Measurements from ENCODE around the gene PILRB. TPM values are rescaled to one million over a fixed set of nuclear protein-coding genes. Genes with fewer than 3 reads are reported as not detected.
A peak's percentile ranks its signal among the peaks of the same experiment; 100 is the strongest.

The PILRB gene
- total RNA-seq, 1 experiment from 2014 or later = 60.2 TPM

DNA sequence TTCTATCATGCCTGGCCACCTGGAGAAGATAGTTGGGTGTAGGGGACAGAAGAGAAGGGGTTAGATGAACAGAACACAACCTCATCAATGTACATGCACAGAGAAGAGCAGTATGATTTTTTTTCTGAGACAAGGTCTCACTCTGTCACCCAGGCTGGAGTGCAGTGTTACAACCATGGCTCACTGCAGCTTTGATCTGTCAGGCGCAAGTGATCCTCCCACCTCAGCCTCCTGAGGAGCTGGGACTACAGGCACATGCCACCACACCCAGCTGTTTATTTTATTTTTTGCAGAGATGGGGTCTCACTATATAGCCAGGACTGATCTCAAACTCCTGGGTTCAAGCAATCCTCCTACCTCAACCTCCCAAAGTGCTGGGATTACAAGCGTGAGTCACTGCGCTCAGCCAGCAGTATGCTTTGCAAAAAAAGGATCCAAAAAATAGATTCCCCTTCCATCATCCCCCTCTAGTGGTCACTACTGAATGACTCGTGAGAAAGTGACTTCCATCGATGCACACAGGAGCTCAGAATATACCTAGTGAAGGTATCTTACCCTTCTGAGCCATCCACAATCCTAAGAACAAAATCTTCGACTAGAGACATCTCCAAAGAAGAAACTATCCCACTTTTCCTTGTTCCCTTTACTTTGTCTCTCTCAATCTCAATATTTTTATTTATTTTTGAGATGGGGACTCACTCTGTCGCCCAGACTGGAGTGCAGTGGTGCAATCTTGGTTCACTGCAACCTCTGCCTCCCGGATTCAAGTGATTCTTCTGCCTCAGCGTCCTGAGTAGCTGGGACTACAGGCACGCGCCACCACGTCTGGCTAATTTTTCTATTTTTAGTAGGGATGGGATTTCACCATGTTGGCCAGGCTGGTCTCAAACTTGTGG is 49.6 kb downstream of the PILRB start:
- RAD21 ChIA-PET (ENCODE audit: low non-redundant PET in 1 of 2, low total read pairs in 2 of 2, uncharacterized antibody in 2 of 2, unreplicated experiment in 2 of 2) = interaction anchor here (0.6 to 1.3 kb wide), 5 partner anchors 29 to 325 kb away, joined by 3 to 7 read pairs (median 3); no protein-coding TSS in a partner anchor
- no peaks in the 10 kb centered on the region for H4K20me1 ChIP-seq (ENCODE audit: insufficient read depth)
- intact Hi-C loops (cut with micrococcal nuclease) = loop anchor here (2.0 to 10.0 kb wide), 2 partner anchors 213 to 275 kb away; no protein-coding TSS in a partner anchor
- TF ChIP-seq, protein P1, sequence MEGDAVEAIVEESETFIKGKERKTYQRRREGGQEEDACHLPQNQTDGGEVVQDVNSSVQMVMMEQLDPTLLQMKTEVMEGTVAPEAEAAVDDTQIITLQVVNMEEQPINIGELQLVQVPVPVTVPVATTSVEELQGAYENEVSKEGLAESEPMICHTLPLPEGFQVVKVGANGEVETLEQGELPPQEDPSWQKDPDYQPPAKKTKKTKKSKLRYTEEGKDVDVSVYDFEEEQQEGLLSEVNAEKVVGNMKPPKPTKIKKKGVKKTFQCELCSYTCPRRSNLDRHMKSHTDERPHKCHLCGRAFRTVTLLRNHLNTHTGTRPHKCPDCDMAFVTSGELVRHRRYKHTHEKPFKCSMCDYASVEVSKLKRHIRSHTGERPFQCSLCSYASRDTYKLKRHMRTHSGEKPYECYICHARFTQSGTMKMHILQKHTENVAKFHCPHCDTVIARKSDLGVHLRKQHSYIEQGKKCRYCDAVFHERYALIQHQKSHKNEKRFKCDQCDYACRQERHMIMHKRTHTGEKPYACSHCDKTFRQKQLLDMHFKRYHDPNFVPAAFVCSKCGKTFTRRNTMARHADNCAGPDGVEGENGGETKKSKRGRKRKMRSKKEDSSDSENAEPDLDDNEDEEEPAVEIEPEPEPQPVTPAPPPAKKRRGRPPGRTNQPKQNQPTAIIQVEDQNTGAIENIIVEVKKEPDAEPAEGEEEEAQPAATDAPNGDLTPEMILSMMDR (IDR thresholded peaks at IDR 0.05 in 2 of 3, conservative IDR thresholded peaks at IDR 0.05 in 1 of 3; ENCODE audit: borderline replicate concordance in 1 of 3, insufficient read depth in 1 of 3, low read depth in 2 of 3, low read length in 2 of 3) = peak; percentile 70 to 76 (median 73)
- TF ChIP-seq, protein P2, sequence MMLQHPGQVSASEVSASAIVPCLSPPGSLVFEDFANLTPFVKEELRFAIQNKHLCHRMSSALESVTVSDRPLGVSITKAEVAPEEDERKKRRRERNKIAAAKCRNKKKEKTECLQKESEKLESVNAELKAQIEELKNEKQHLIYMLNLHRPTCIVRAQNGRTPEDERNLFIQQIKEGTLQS (IDR thresholded peaks at IDR 0.05) = no peak
- TF ChIP-seq JUND (IDR thresholded peaks at IDR 0.05) = peak; percentile 27; the same call in 1 of the 2 replicates
- TF ChIP-seq, protein P3, sequence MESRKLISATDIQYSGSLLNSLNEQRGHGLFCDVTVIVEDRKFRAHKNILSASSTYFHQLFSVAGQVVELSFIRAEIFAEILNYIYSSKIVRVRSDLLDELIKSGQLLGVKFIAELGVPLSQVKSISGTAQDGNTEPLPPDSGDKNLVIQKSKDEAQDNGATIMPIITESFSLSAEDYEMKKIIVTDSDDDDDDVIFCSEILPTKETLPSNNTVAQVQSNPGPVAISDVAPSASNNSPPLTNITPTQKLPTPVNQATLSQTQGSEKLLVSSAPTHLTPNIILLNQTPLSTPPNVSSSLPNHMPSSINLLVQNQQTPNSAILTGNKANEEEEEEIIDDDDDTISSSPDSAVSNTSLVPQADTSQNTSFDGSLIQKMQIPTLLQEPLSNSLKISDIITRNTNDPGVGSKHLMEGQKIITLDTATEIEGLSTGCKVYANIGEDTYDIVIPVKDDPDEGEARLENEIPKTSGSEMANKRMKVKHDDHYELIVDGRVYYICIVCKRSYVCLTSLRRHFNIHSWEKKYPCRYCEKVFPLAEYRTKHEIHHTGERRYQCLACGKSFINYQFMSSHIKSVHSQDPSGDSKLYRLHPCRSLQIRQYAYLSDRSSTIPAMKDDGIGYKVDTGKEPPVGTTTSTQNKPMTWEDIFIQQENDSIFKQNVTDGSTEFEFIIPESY (IDR thresholded peaks at IDR 0.05; ENCODE audit: extremely low read depth, insufficient replicate concordance, low read length) = no peak
- TF ChIP-seq EZH2phosphoT487 (IDR thresholded peaks at IDR 0.05; ENCODE audit: borderline replicate concordance) = no peak
- peak; percentile 87 for TF ChIP-seq RAD21 (IDR thresholded peaks at IDR 0.05; ENCODE audit: low read depth)
- H3K36me3 ChIP-seq (ENCODE audit: control insufficient read depth in 1 of 2, insufficient read depth in 2 of 2, low read length in 2 of 2) = no peaks in the 10 kb centered on the region
- H3K27ac ChIP-seq (ENCODE audit: low read depth, low read length) = no peak overlapping the region
- POLR2A ChIA-PET = interaction anchor here (1.0 to 1.3 kb wide), 2 partner anchors 21 to 849 kb away, joined by 3 to 7 read pairs; partner anchors contain the start of genes ZCWPW1 and ZNF655
- peaks cover 10% of the 10 kb centered on the region; the same call in 1 of the 2 replicates for H3K27me3 ChIP-seq (ENCODE audit: insufficient read depth, low read length)
- H3K4me1 ChIP-seq (ENCODE audit: control insufficient read depth in 1 of 2, insufficient read depth in 2 of 2, low read length in 2 of 2) = peaks cover 0 to 6% of the 10 kb centered on the region in 2 experiments; a peak in 1 of 4 replicates
- no peaks in the 10 kb centered on the region for H3K9me3 ChIP-seq (ENCODE audit: control insufficient read depth in 1 of 2, insufficient read depth in 1 of 2, low read depth in 1 of 2, low read length in 2 of 2)
- peak; percentile 58 for DNase-seq (ENCODE audit: low read depth, low spot score)
- H3K9ac ChIP-seq (ENCODE audit: low read length) = no peak overlapping the region
- peak overlapping the region; percentile 13; the same call in 1 of the 2 replicates for H3K4me2 ChIP-seq (ENCODE audit: low read length)
- peak; percentile 96 for ATAC-seq
- CTCF ChIA-PET = interaction anchor here (0.5 to 1.5 kb wide), 15 partner anchors 8 to 277 kb away, joined by 3 to 9 read pairs (median 4); partner anchors contain the start of gene ZCWPW1
- no peaks in the 10 kb centered on the region for H3K9me2 ChIP-seq (ENCODE audit: insufficient read depth)
- no peak overlapping the region for H3K4me3 ChIP-seq (replicated peaks in 1 of 2; ENCODE audit: low read depth in 1 of 2, low read length in 2 of 2)
- no TSS peak for BruUV-seq (replicated peaks)
- no peak overlapping the region for H2AFZ ChIP-seq (ENCODE audit: low read depth, low read length, poor library complexity, severe bottlenecking)
- no peaks in the 10 kb centered on the region for H3K79me2 ChIP-seq (ENCODE audit: insufficient read depth, low read length)
